SK-N-SH (cell line): ENCODE data around the gene FOXK1.

Experiments used
- CTCF ChIP-seq: fragments of 200-600 bp; sonication (generic); IDR thresholded peaks from 2 replicates; pipeline ENCODE4 v1.6.1; 2017; ENCODE audit warnings: antibody characterized with exemption, mild to moderate bottlenecking, moderate library complexity
- EP300 ChIP-seq, 2 experiments: IDR thresholded peaks; 2 replicates each; pipeline versions ENCODE4 v1.4.0 to v1.6.1; 2012; ENCODE audit warnings: borderline replicate concordance in 1 of 2, low read depth in 1 of 2, low read length in 1 of 2
- GABPA ChIP-seq: IDR thresholded peaks from 2 replicates; pipeline ENCODE4 v1.4.0; 2012; ENCODE audit warnings: low read depth, mild to moderate bottlenecking
- MEF2A ChIP-seq: IDR thresholded peaks from 2 replicates; pipeline ENCODE4 v1.4.0; 2012; ENCODE audit warnings: low read depth, borderline replicate concordance
- PBX3 ChIP-seq: IDR thresholded peaks from 2 replicates; pipeline ENCODE4; 2012
- POLR2AphosphoS5 ChIP-seq: IDR thresholded peaks from 2 replicates; pipeline ENCODE4 v1.6.1; 2012; ENCODE audit warnings: low read depth, low read length
- REST ChIP-seq: IDR thresholded peaks from 2 replicates; pipeline ENCODE4 v1.6.1; 2012; ENCODE audit warnings: mild to moderate bottlenecking, low read depth, low read length, moderate library complexity
- RFX5 ChIP-seq: IDR thresholded peaks from 2 replicates; pipeline ENCODE4 v1.6.1; 2012; ENCODE audit warnings: mild to moderate bottlenecking, improper control_type of control experiment, low read length
- SIN3A ChIP-seq: IDR thresholded peaks from 2 replicates; pipeline ENCODE4 v1.6.1; 2012; ENCODE audit warnings: low read depth, mild to moderate bottlenecking, low read length, moderate library complexity, borderline replicate concordance
- TCF12 ChIP-seq: IDR thresholded peaks from 2 replicates; pipeline ENCODE4 v1.4.0; 2012
- TEAD4 ChIP-seq: IDR thresholded peaks from 2 replicates; pipeline ENCODE4 v1.4.0; 2012; ENCODE audit warnings: mild to moderate bottlenecking, borderline replicate concordance; ENCODE audit not compliant: insufficient read depth
- USF2 ChIP-seq: fragments of 150-350 bp; IDR thresholded peaks from 2 replicates; pipeline ENCODE4 v1.6.1; 2017; ENCODE audit warnings: antibody characterized with exemption, low read length, low read depth, borderline replicate concordance

- no peak for TF ChIP-seq MEF2A
- TF ChIP-seq TEAD4: no peak
- no peak for TF ChIP-seq CTCF
- TF ChIP-seq POLR2AphosphoS5: no peak
- TF ChIP-seq EP300 (IDR thresholded peaks at IDR 0.05; ENCODE audit: borderline replicate concordance in 1 of 2, low read depth in 1 of 2, low read length in 1 of 2): no peak
- no peak for TF ChIP-seq REST
- no peak for TF ChIP-seq RFX5
- no peak for TF ChIP-seq GABPA
- no peak for TF ChIP-seq TCF12
- no peak for TF ChIP-seq USF2
- no peak for TF ChIP-seq SIN3A
- no peak for TF ChIP-seq PBX3
These were observed 103.3 kb downstream of the FOXK1 start for GRCh38 chr7:4785371-4785770.
